ENCODE data around the gene ATP5MK. TPM values are rescaled to one million over a fixed set of nuclear protein-coding genes. Genes with fewer than 3 reads are reported as not detected.
"Not testable (repeated sequence)": the region's sequence is repeated elsewhere in the genome, so short reads cannot be mapped to it uniquely, and the experiment has no call there.

Gene ATP5MK
- total RNA-seq, 1 experiment from 2014 or later = 307 TPM

GRCh38 chr10:103367379-103367781 is 28.9 kb downstream of the ATP5MK start:
- POLR2A ChIA-PET = interaction anchor here (0.6 kb wide), 2 partner anchors 17 to 716 kb away, joined by 3 to 4 read pairs; no protein-coding TSS in a partner anchor

GRCh38 chr10:103360791-103361190 is 35.5 kb downstream of the ATP5MK start:
- ATAC-seq; H3K27me3 Mint-ChIP-seq (ENCODE audit: low read depth); H3K4me1 Mint-ChIP-seq; H3K36me3 Mint-ChIP-seq; DNase-seq (ENCODE audit: low spot score); H3K27ac Mint-ChIP-seq; H3K4me3 Mint-ChIP-seq; H3K9me3 Mint-ChIP-seq; CTCF ChIA-PET: not testable (repeated sequence)
- POLR2A ChIA-PET = interaction anchor here (1.1 kb wide), 1 partner anchor 33 kb away, joined by 3 read pairs; no protein-coding TSS in a partner anchor

More at GRCh38 chr10:103367379-103367781, 28.9 kb downstream of the ATP5MK start:
- TF ChIP-seq ZNF138 (CRISPR knock-in tag; conservative IDR thresholded peaks at IDR 0.05) (no peak), ZNF232 (CRISPR knock-in tag; IDR thresholded peaks at IDR 0.05) (no peak), AR (CRISPR knock-in tag; IDR thresholded peaks at IDR 0.05) (no peak), ZBTB43 (CRISPR knock-in tag; IDR thresholded peaks at IDR 0.05) (no peak)
- no peaks in the 10 kb centered on the region for H3K36me3 Mint-ChIP-seq
- CTCF ChIA-PET = interaction anchor here (0.6 to 1.4 kb wide), 3 partner anchors 34 to 432 kb away, joined by 3 to 4 read pairs (median 3); no protein-coding TSS in a partner anchor
- DNase-seq (ENCODE audit: low spot score) (no peak), ATAC-seq (no peak)
- peak overlapping the region; percentile 94 for H3K27ac Mint-ChIP-seq
- H3K4me3 Mint-ChIP-seq = peak overlapping the region; percentile 78
- H3K9me3 Mint-ChIP-seq = peaks cover 3% of the 10 kb centered on the region; the same call in 1 of the 2 replicates
- H3K4me1 Mint-ChIP-seq = peaks cover 5% of the 10 kb centered on the region; the same call in 1 of the 2 replicates
- no peaks in the 10 kb centered on the region for H3K27me3 Mint-ChIP-seq (ENCODE audit: low read depth)

GRCh38 chr10:103359493-103359892 is 36.8 kb downstream of the ATP5MK start:
- CTCF ChIA-PET; H3K9me3 Mint-ChIP-seq; H3K27ac Mint-ChIP-seq; H3K27me3 Mint-ChIP-seq (ENCODE audit: low read depth); H3K4me3 Mint-ChIP-seq; ATAC-seq; H3K4me1 Mint-ChIP-seq; DNase-seq (ENCODE audit: low spot score); H3K36me3 Mint-ChIP-seq: not testable (repeated sequence)
- POLR2A ChIA-PET = interaction anchor here (1.2 kb wide), 1 partner anchor 8 kb away, joined by 6 read pairs; the partner anchor contains the start of gene PCGF6

GRCh38 chr10:103355906-103356599 is 40.2 kb downstream of the ATP5MK start:
- ATAC-seq (no peak), DNase-seq (ENCODE audit: low spot score) (no peak)
- H3K27ac Mint-ChIP-seq = no peak overlapping the region
- H3K36me3 Mint-ChIP-seq = no peaks in the 10 kb centered on the region
- ChIA-PET CTCF (interaction anchor here (0.6 kb wide), 1 partner anchor 9 kb away, joined by 3 read pairs; no protein-coding TSS in a partner anchor), POLR2A (no interaction called here)
- H3K9me3 Mint-ChIP-seq = no peaks in the 10 kb centered on the region
- no peak overlapping the region for H3K4me3 Mint-ChIP-seq
- no peaks in the 10 kb centered on the region for H3K27me3 Mint-ChIP-seq (ENCODE audit: low read depth)
- peaks cover 7% of the 10 kb centered on the region for H3K4me1 Mint-ChIP-seq
- TF ChIP-seq GABPB1 (CRISPR knock-in tag; IDR thresholded peaks at IDR 0.05) (no peak), GTF2I (CRISPR knock-in tag; conservative IDR thresholded peaks at IDR 0.05) (no peak), ZNF416 (CRISPR knock-in tag; IDR thresholded peaks at IDR 0.05) (no peak), ATF3 (CRISPR knock-in tag; conservative IDR thresholded peaks at IDR 0.05) (no peak), AFF4 (CRISPR knock-in tag; IDR thresholded peaks at IDR 0.05; ENCODE audit: borderline replicate concordance) (no peak), AR (CRISPR knock-in tag; IDR thresholded peaks at IDR 0.05) (no peak), MAX (CRISPR knock-in tag; IDR thresholded peaks at IDR 0.05) (no peak), ZNF232 (CRISPR knock-in tag; IDR thresholded peaks at IDR 0.05) (no peak), ZNF263 (CRISPR knock-in tag; IDR thresholded peaks at IDR 0.05; ENCODE audit: low read depth) (no peak)
